Loucy (cell line): ENCODE data around the gene NKX6-2.

Experiments used
- EZH2phosphoT487 ChIP-seq: fragments of 200-600 bp; IDR thresholded peaks from 2 replicates; pipeline ENCODE4 v1.6.1; 2018; ENCODE audit warnings: antibody characterized with exemption, mild to moderate bottlenecking, moderate library complexity, borderline replicate concordance
- TF ChIP-seq, protein P1 (sequence below): fragments of 200-600 bp; sonication (generic); conservative IDR thresholded peaks from 2 replicates; pipeline ENCODE4 v1.5.1; 2014; ENCODE audit warnings: mild to moderate bottlenecking, antibody characterized with exemption, low read length

GRCh38 chr10:132743925-132744490, 41.9 kb downstream of the NKX6-2 start:
- TF ChIP-seq, protein P1, sequence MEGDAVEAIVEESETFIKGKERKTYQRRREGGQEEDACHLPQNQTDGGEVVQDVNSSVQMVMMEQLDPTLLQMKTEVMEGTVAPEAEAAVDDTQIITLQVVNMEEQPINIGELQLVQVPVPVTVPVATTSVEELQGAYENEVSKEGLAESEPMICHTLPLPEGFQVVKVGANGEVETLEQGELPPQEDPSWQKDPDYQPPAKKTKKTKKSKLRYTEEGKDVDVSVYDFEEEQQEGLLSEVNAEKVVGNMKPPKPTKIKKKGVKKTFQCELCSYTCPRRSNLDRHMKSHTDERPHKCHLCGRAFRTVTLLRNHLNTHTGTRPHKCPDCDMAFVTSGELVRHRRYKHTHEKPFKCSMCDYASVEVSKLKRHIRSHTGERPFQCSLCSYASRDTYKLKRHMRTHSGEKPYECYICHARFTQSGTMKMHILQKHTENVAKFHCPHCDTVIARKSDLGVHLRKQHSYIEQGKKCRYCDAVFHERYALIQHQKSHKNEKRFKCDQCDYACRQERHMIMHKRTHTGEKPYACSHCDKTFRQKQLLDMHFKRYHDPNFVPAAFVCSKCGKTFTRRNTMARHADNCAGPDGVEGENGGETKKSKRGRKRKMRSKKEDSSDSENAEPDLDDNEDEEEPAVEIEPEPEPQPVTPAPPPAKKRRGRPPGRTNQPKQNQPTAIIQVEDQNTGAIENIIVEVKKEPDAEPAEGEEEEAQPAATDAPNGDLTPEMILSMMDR = no peak
- no peak for TF ChIP-seq EZH2phosphoT487
